Measurements from ENCODE around the gene APOB. TPM values are rescaled to one million over a fixed set of nuclear protein-coding genes. Genes with fewer than 3 reads are reported as not detected.

APOB gene
- polyA plus RNA-seq, 1 of the 3 experiments (the other 2 are of a cell fraction) = not detected

GRCh38 chr2:21083482-21083881 lies 39.6 kb upstream of the APOB start:
- Histone ChIP-seq H3K4me1 (ENCODE audit: control insufficient read depth in 1 of 2, insufficient read depth in 2 of 2, low read depth in 1 of 2, low read length in 1 of 2) (no peaks in the 10 kb centered on the region), H2AFZ (ENCODE audit: low read depth) (no peak overlapping the region), H3K9me3 (no peaks in the 10 kb centered on the region), H3K36me3 (replicated peaks in 1 of 2; ENCODE audit: control insufficient read depth in 1 of 2, insufficient read depth in 2 of 2, low read length in 1 of 2) (no peaks in the 10 kb centered on the region), H3K79me2 (ENCODE audit: insufficient read depth) (no peaks in the 10 kb centered on the region), H3K4me3 (ENCODE audit: low read depth in 2 of 2, low read length in 1 of 2) (no peak overlapping the region), H3K4me2 (no peak overlapping the region), H3K9me2 (no peaks in the 10 kb centered on the region), H3K27ac (ENCODE audit: low read depth in 2 of 2, low read length in 1 of 2) (no peak overlapping the region), H4K20me1 (ENCODE audit: insufficient read depth) (no peaks in the 10 kb centered on the region), H3F3A (replicated peaks; ENCODE audit: insufficient read depth) (no peaks in the 10 kb centered on the region), H3K9ac (no peak overlapping the region), H3K27me3 (ENCODE audit: insufficient read depth) (no peaks in the 10 kb centered on the region)
- TF ChIP-seq, protein P1, sequence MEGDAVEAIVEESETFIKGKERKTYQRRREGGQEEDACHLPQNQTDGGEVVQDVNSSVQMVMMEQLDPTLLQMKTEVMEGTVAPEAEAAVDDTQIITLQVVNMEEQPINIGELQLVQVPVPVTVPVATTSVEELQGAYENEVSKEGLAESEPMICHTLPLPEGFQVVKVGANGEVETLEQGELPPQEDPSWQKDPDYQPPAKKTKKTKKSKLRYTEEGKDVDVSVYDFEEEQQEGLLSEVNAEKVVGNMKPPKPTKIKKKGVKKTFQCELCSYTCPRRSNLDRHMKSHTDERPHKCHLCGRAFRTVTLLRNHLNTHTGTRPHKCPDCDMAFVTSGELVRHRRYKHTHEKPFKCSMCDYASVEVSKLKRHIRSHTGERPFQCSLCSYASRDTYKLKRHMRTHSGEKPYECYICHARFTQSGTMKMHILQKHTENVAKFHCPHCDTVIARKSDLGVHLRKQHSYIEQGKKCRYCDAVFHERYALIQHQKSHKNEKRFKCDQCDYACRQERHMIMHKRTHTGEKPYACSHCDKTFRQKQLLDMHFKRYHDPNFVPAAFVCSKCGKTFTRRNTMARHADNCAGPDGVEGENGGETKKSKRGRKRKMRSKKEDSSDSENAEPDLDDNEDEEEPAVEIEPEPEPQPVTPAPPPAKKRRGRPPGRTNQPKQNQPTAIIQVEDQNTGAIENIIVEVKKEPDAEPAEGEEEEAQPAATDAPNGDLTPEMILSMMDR (IDR thresholded peaks at IDR 0.05) = no peak
- TF ChIP-seq NFIC (IDR thresholded peaks at IDR 0.05; ENCODE audit: borderline replicate concordance) (no peak), GATA2 (CRISPR knock-in tag; IDR thresholded peaks at IDR 0.05) (no peak), NRF1 (IDR thresholded peaks at IDR 0.05; ENCODE audit: low read depth, low read length) (no peak), EP300 (IDR thresholded peaks at IDR 0.05; ENCODE audit: borderline replicate concordance in 1 of 2, low read depth in 1 of 2, low read length in 1 of 2) (no peak), SIN3A (IDR thresholded peaks at IDR 0.05; ENCODE audit: borderline replicate concordance, low read depth, low read length) (no peak), EZH2phosphoT487 (IDR thresholded peaks at IDR 0.05; ENCODE audit: borderline replicate concordance, low read depth) (no peak), MEF2A (IDR thresholded peaks at IDR 0.05; ENCODE audit: borderline replicate concordance, low read depth) (no peak), REST (IDR thresholded peaks at IDR 0.05; ENCODE audit: low read depth, low read length) (no peak), RXRA (IDR thresholded peaks at IDR 0.05; ENCODE audit: borderline replicate concordance, low read depth) (no peak), MXI1 (IDR thresholded peaks at IDR 0.05; ENCODE audit: low read depth, low read length) (no peak), RAD21 (IDR thresholded peaks at IDR 0.05; ENCODE audit: low read length) (no peak), ELF1 (IDR thresholded peaks at IDR 0.05) (no peak), RCOR1 (IDR thresholded peaks at IDR 0.05; ENCODE audit: low read length) (no peak), FOXJ3 (CRISPR knock-in tag; IDR thresholded peaks at IDR 0.05) (no peak), CHD2 (IDR thresholded peaks at IDR 0.05; ENCODE audit: low read length, partially characterized antibody) (no peak)
- TF ChIP-seq, protein P2, sequence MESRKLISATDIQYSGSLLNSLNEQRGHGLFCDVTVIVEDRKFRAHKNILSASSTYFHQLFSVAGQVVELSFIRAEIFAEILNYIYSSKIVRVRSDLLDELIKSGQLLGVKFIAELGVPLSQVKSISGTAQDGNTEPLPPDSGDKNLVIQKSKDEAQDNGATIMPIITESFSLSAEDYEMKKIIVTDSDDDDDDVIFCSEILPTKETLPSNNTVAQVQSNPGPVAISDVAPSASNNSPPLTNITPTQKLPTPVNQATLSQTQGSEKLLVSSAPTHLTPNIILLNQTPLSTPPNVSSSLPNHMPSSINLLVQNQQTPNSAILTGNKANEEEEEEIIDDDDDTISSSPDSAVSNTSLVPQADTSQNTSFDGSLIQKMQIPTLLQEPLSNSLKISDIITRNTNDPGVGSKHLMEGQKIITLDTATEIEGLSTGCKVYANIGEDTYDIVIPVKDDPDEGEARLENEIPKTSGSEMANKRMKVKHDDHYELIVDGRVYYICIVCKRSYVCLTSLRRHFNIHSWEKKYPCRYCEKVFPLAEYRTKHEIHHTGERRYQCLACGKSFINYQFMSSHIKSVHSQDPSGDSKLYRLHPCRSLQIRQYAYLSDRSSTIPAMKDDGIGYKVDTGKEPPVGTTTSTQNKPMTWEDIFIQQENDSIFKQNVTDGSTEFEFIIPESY (IDR thresholded peaks at IDR 0.05; ENCODE audit: borderline replicate concordance, low read depth) = no peak
- 54% methylated on average over 1 of the region's 1 CpG for WGBS (ENCODE audit: low lambda C conversion rate)
- ChIA-PET CTCF (interaction anchor here (0.9 to 1.5 kb wide), 2 partner anchors 34 to 422 kb away, joined by 3 to 4 read pairs; no protein-coding TSS in a partner anchor), POLR2A (no interaction called here)
- no peak for DNase-seq
